ENCODE measurements around the gene SYNE3.
"Not testable (repeated sequence)": the region's sequence is repeated elsewhere in the genome, so short reads cannot be mapped to it uniquely, and the experiment has no call there.

The SYNE3 gene

GRCh38 chr14:95523051-95523814, 6.8 kb upstream of the SYNE3 start:
- DNase-seq: no peak

DNA sequence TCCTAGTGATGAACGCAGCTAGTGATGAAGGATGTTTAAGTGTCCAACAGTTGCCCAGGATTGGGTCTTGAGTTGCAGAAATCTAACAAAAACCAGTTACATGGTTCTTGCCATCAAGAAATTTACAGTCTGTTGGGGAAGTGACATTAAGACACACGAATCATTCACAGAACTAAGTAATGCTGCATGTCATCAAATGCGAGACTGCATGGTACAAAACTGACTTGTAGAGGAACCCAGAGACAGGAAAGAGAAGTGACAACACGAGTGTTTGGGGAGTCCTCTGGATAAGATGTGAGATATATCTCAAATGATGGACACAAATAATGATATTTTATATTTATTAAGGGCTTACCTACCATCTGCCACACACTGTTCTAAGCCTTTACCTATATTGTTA, 6.1 kb upstream of the SYNE3 start:
- DNase-seq: no peak

- DNase-seq: no peak
Measured at GRCh38 chr14:95522116-95522515, 5.7 kb upstream of the SYNE3 start.

GRCh38 chr14:95521001-95521400, 4.6 kb upstream of the SYNE3 start:
- DNase-seq: no peak

GRCh38 chr14:95520346-95520745, 3.9 kb upstream of the SYNE3 start:
- DNase-seq: no peak

DNA sequence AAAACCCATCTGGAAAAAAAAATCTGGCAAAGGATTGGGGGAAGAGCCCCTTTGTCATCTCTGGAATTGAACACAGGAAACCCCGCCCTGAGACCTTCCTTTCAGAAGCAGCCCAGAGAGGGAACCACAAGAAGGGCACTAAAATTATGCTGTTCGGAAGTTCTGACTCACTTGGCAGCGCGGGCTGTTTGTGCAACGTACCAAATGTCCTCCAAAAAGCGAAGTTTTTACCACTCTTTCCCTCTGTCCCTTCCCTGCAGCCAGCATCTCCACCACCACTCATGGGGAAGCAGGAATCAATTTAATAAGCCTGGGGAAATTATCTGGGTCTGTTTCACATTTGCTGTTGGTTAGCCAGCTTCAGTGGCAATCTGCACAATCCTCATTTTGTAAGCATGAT, 3.2 kb upstream of the SYNE3 start:
- DNase-seq: no peak

GRCh38 chr14:95518045-95518751, 1.7 kb upstream of the SYNE3 start:
- DNase-seq: no peak

GRCh38 chr14:95515596-95516552, 576 bp downstream of the SYNE3 start:
- DNase-seq: peak; percentile 40

GRCh38 chr14:95515080-95515489, 1.4 kb downstream of the SYNE3 start:
- no peak for DNase-seq

DNA sequence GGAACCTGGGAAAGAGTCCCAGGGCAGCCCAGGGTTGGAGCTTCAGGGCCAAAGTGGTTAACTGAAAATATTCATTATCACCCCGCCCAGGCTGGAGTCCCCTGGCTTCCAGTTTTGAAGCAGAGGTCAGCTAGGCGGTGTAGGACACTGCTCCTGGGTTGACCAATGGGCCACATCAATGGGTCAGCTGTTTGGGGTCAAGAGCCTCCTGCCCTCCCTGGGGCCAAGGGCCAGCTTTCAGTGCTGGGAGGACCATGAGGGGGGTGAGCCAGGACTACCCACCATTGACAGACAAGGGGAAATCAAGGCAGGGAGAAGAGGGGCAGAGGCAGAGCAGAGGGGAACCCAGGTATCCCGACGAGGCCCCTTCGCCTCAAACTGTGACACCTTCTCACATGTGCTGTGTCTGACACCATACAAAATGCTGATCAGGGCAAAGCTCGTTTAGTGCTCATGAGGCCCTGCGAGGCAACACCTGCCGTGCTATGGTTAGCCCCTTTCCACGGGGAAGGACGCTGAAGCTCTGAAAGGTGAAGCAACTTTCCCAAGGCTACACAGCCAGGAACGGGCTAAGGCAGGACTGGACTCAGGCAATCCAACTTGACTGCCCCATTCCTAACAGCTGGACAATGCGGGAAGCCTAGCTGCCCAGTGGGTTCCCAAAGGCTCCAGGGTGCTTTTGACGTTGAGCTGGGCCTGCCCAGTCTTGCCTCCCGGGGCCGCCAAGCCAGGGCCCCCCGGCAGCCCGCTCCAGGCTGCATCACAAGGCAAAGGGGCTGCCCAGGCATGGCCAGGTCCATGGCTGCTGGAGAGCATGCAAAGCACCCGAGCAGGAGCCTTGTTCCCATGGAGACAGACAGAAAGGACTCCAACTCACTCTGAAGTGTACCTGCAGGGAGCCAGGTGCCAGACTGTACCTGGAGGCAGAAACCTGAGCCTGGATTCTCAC, 2.0 kb downstream of the SYNE3 start:
- DNase-seq: peak; percentile 68

DNA sequence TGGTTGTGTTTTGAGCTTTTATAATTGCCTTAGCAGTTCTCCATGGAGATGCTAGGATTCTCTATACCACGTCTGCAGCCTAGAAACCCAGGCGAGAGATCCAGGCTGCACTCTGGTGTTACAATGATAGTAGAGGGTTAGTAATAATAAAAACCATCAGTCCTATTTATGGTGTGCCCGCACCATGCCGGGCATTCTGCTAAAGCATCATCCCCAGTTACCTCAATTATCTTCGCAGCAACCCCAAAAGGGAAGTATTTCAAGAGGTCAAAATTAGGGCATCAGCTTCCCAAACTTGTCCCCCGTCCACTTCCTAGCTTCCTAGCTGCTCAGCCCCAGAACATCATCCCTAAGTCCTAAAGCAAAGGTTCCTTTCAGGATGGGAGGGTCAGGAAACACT, 3.2 kb downstream of the SYNE3 start:
- DNase-seq: no peak

- DNase-seq: no peak
Measured at GRCh38 chr14:95511687-95512086, 4.8 kb downstream of the SYNE3 start.

DNA sequence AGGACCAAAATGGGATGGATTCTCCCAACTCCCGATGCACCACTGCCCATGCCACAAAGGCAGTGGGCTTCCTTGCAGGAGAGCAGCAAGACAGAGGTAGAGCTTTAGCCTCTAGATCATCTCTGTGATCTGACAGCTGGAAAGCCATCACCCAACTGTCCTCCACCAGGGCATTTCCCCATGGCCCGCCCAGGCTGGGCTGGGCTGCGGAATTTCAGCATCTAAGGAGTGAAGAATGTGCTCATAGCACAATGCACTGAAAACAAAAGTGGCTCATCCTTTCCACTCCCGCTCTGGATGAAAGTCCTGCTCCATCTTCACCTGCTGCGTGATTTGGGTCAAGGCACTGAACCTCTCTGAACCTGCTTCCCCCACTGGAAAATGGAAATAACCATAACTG, 5.6 kb downstream of the SYNE3 start:
- no peak for DNase-seq

DNA sequence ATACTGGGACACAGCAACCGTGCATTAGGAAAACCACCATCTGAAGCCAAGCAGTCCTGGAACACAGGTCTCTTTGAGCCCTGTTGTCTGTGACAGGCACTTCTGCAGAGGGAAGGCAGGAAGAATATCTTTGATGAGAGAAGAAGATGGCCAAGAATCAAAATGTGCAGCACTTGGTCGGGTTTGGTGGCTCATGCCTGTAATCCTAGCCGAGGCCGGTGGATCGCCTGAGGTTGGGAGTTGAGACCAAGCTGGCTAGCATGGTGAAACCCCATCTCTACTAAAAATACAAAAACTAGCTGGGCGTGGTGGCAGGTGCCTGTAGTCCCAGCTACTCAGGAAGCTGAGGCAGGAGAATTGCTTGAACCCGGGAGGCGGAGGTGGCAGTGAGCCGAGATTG, 6.1 kb downstream of the SYNE3 start:
- not testable (repeated sequence) for DNase-seq

DNA sequence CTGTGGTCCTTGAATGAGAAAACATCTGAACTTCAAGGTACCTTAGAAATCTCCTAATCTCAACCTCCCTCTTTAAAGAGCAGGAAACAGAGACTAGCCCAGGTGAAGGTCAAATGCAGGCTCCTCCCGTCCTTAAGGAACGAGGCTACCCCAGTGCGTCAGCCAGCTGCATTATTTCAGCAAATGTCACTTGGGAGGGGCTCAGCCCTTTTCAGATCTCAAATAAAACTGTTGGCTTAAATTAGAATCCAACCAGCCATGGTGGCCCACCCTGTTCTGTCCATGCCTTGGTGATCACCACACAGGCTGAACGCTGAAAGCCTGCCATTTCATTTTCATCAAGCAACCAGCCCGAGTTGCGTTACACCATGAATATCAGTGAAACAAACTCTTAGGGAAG, 7.0 kb downstream of the SYNE3 start:
- DNase-seq: no peak

GRCh38 chr14:95508377-95508776, 8.1 kb downstream of the SYNE3 start:
- DNase-seq: no peak

DNA sequence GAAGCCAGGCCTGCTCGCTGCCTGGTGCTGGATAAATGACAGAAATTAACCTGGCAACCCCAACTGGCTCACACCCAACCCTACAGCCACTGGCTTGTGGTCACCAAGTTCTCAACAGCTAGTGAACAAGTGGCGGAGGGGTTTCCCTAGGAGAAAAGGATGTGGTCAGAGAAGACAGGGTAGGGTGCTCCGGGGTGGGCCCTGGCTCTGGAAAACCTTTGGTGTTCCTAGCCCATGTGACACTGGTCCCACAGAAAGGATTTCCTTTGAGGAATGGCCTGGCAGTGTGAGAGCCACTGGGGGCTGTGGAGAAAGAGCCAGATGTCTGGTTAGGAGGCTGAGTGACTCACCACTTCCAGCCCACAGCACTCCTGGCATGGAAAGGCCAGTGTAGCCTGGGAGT, 8.7 kb downstream of the SYNE3 start:
- DNase-seq: no peak

- no peak for DNase-seq
Measured at GRCh38 chr14:95507174-95507573, 9.3 kb downstream of the SYNE3 start.

DNA sequence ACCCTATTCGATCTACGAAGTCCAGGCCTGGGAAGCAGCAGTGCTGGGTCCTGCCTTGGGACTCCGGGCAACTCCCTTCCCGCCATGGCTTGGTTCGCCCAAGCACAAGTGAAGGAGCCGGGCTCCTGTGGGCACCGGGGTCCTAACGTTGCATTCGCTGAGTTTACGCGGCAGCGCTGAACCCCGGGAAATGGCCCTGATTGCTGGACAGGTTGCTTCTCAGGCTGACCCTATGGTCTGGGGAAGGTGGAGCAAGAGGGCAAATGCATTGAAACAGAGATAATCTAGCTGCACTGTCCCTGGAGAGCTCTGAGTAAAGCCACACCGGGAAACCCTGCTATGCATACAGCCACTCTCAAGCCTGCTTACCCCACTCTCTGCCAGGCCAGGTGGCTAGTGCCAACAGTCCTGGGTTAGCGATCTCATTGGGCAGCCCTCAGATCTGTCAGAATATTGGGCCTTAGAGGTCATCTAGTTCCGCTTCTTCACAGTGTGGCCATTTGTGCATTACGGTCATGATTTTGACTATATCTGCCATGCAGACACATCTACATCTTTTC, 11.3 kb downstream of the SYNE3 start:
- DNase-seq: no peak

GRCh38 chr14:95504135-95505029, 12.1 kb downstream of the SYNE3 start:
- DNase-seq: no peak
